SIG-M5 treated with dmso at 0.1 percent for 504 hours (cell line): ENCODE results near the gene DCPS.
"Not testable (repeated sequence)": the region's sequence is repeated elsewhere in the genome, so short reads cannot be mapped to it uniquely, and the experiment has no call there.

Source experiments
- DNase-seq: peaks from one replicate; lab custom pipeline; 2025; ENCODE audit not compliant: unreplicated experiment; lab: John Stamatoyannopoulos, UW

DCPS gene

GRCh38 chr11:126381960-126382359 lies 78.1 kb downstream of the DCPS start:
- DNase-seq = not testable (repeated sequence)

GRCh38 chr11:126382641-126383040 lies 78.8 kb downstream of the DCPS start:
- not testable (repeated sequence) for DNase-seq

GRCh38 chr11:126383339-126384335 lies 79.8 kb downstream of the DCPS start:
- DNase-seq = no peak

- DNase-seq = no peak
These were observed 80.7 kb downstream of the DCPS start for GRCh38 chr11:126384449-126385070.

- DNase-seq = no peak
These were observed 82.3 kb downstream of the DCPS start for GRCh38 chr11:126385991-126386728.

- peak; percentile 24 for DNase-seq
These were observed 82.8 kb downstream of the DCPS start for GRCh38 chr11:126386729-126387071.

GRCh38 chr11:126387857-126388256 lies 84.0 kb downstream of the DCPS start:
- DNase-seq = no peak

GRCh38 chr11:126390272-126390867 lies 86.5 kb downstream of the DCPS start:
- DNase-seq = no peak

- DNase-seq = no peak
These were observed 87.6 kb downstream of the DCPS start for GRCh38 chr11:126391286-126391954.

GRCh38 chr11:126391970-126392632 lies 88.2 kb downstream of the DCPS start:
- no peak for DNase-seq

- peak; percentile 69 for DNase-seq
These were observed 88.8 kb downstream of the DCPS start for GRCh38 chr11:126392633-126393013.

GRCh38 chr11:126393143-126393542 lies 89.3 kb downstream of the DCPS start:
- DNase-seq = no peak

- DNase-seq = no peak
These were observed 90.2 kb downstream of the DCPS start for GRCh38 chr11:126394036-126394435.

- not testable (repeated sequence) for DNase-seq
These were observed 90.8 kb downstream of the DCPS start for GRCh38 chr11:126394634-126395072.
